GM11168 (cell line): ENCODE measurements around the gene UBE2H.
"Not testable (repeated sequence)": the region's sequence is repeated elsewhere in the genome, so short reads cannot be mapped to it uniquely, and the experiment has no call there.

Experiments
- in situ Hi-C: fragments of 300-500 bp; cut with MboI; formaldehyde crosslinking; loops from one replicate; pipeline ENCODE4 v1.12.0; 2022; ENCODE audit warnings: low sequenced_read_pairs; ENCODE audit not compliant: unreplicated experiment

UBE2H gene

GRCh38 chr7:129914536-129915272 lies 38.1 kb downstream of the UBE2H start:
- in situ Hi-C loops: no loop called here

- in situ Hi-C loops: no loop called here
Measured at GRCh38 chr7:129913428-129913827, 39.3 kb downstream of the UBE2H start.

- in situ Hi-C loops: no loop called here
Measured at GRCh38 chr7:129911790-129912189, 41.0 kb downstream of the UBE2H start.

GRCh38 chr7:129909669-129910068 lies 43.1 kb downstream of the UBE2H start:
- in situ Hi-C loops: no loop called here

- in situ Hi-C loops: no loop called here
Measured at GRCh38 chr7:129908181-129908580, 44.6 kb downstream of the UBE2H start.

- in situ Hi-C loops: no loop called here
Measured at GRCh38 chr7:129907122-129907736, 45.5 kb downstream of the UBE2H start.

- in situ Hi-C loops: no loop called here
Measured at GRCh38 chr7:129906700-129907099, 46.1 kb downstream of the UBE2H start.

GRCh38 chr7:129903935-129904334 lies 48.8 kb downstream of the UBE2H start:
- in situ Hi-C loops: no loop called here

GRCh38 chr7:129902788-129903422 lies 49.9 kb downstream of the UBE2H start:
- in situ Hi-C loops: no loop called here

- in situ Hi-C loops: no loop called here
Measured at GRCh38 chr7:129898502-129899160, 54.1 kb downstream of the UBE2H start.

GRCh38 chr7:129898007-129898406 lies 54.8 kb downstream of the UBE2H start:
- in situ Hi-C loops: no loop called here

GRCh38 chr7:129896568-129897382 lies 56.0 kb downstream of the UBE2H start:
- in situ Hi-C loops: no loop called here

- in situ Hi-C loops: not testable (repeated sequence)
Measured at GRCh38 chr7:129894184-129894583, 58.6 kb downstream of the UBE2H start.

GRCh38 chr7:129890090-129890489 lies 62.7 kb downstream of the UBE2H start:
- in situ Hi-C loops: no loop called here

- in situ Hi-C loops: no loop called here
Measured at GRCh38 chr7:129889133-129889844, 63.5 kb downstream of the UBE2H start.

GRCh38 chr7:129887865-129888264 lies 64.9 kb downstream of the UBE2H start:
- in situ Hi-C loops: no loop called here

- in situ Hi-C loops: no loop called here
Measured at GRCh38 chr7:129886818-129887186, 66.0 kb downstream of the UBE2H start.

- in situ Hi-C loops: no loop called here
Measured at GRCh38 chr7:129886167-129886817, 66.5 kb downstream of the UBE2H start.

- in situ Hi-C loops: no loop called here
Measured at GRCh38 chr7:129884495-129884894, 68.3 kb downstream of the UBE2H start.
